ENCODE data around the gene RAB6B.

DNA sequence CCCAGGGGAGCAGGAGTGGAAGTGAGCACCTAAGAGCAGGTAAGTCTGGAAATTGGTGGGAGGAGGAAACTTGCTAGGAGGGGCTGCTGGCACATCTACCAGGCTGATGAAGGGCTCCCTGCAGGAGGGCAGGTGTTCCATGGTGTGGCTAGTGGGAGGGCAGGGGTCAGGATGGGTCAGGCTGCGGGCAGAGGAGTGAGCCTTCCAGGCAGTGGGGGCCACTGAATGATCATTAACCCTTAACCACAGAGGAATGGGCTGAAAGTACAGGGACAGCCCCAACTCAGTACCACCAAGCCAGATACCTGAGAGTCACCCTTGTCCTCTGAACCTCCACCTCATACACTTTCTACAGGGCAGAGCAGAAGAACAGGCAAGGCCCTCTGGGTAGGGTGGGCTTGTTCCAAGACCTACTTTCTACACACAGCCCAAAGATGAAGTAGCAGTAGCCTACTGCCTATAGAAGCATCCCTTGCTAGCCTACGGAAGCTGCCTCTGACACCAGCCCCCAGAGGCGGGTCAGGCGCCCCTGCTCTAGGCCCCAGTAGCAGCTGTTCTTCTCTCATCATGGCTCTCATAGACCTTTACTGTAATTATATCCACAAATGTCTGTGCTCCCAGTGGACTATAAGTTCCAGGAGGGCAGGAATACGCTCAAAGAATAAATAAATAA lies 4.6 kb downstream of the RAB6B start:
- TF ChIP-seq CREB1 (CRISPR knock-in tag; IDR thresholded peaks at IDR 0.05; ENCODE audit: low read depth): no peak
- TF ChIP-seq POLR2AphosphoS5 (IDR thresholded peaks at IDR 0.05; ENCODE audit: low read depth): no peak
- no peak for TF ChIP-seq EZH2phosphoT487 (IDR thresholded peaks at IDR 0.05; ENCODE audit: unreplicated experiment)
- no peak for TF ChIP-seq EZH2 (IDR thresholded peaks at IDR 0.05; ENCODE audit: low read depth, unreplicated experiment)
- TF ChIP-seq, protein P1, sequence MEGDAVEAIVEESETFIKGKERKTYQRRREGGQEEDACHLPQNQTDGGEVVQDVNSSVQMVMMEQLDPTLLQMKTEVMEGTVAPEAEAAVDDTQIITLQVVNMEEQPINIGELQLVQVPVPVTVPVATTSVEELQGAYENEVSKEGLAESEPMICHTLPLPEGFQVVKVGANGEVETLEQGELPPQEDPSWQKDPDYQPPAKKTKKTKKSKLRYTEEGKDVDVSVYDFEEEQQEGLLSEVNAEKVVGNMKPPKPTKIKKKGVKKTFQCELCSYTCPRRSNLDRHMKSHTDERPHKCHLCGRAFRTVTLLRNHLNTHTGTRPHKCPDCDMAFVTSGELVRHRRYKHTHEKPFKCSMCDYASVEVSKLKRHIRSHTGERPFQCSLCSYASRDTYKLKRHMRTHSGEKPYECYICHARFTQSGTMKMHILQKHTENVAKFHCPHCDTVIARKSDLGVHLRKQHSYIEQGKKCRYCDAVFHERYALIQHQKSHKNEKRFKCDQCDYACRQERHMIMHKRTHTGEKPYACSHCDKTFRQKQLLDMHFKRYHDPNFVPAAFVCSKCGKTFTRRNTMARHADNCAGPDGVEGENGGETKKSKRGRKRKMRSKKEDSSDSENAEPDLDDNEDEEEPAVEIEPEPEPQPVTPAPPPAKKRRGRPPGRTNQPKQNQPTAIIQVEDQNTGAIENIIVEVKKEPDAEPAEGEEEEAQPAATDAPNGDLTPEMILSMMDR (conservative IDR thresholded peaks at IDR 0.05; ENCODE audit: low read depth in 2 of 2): no peak
- TF ChIP-seq ZNF331 (CRISPR knock-in tag; IDR thresholded peaks at IDR 0.05; ENCODE audit: low read depth): no peak
- TF ChIP-seq, protein P2, sequence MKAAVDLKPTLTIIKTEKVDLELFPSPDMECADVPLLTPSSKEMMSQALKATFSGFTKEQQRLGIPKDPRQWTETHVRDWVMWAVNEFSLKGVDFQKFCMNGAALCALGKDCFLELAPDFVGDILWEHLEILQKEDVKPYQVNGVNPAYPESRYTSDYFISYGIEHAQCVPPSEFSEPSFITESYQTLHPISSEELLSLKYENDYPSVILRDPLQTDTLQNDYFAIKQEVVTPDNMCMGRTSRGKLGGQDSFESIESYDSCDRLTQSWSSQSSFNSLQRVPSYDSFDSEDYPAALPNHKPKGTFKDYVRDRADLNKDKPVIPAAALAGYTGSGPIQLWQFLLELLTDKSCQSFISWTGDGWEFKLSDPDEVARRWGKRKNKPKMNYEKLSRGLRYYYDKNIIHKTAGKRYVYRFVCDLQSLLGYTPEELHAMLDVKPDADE (IDR thresholded peaks at IDR 0.05): no peak
- TF ChIP-seq, protein P3, sequence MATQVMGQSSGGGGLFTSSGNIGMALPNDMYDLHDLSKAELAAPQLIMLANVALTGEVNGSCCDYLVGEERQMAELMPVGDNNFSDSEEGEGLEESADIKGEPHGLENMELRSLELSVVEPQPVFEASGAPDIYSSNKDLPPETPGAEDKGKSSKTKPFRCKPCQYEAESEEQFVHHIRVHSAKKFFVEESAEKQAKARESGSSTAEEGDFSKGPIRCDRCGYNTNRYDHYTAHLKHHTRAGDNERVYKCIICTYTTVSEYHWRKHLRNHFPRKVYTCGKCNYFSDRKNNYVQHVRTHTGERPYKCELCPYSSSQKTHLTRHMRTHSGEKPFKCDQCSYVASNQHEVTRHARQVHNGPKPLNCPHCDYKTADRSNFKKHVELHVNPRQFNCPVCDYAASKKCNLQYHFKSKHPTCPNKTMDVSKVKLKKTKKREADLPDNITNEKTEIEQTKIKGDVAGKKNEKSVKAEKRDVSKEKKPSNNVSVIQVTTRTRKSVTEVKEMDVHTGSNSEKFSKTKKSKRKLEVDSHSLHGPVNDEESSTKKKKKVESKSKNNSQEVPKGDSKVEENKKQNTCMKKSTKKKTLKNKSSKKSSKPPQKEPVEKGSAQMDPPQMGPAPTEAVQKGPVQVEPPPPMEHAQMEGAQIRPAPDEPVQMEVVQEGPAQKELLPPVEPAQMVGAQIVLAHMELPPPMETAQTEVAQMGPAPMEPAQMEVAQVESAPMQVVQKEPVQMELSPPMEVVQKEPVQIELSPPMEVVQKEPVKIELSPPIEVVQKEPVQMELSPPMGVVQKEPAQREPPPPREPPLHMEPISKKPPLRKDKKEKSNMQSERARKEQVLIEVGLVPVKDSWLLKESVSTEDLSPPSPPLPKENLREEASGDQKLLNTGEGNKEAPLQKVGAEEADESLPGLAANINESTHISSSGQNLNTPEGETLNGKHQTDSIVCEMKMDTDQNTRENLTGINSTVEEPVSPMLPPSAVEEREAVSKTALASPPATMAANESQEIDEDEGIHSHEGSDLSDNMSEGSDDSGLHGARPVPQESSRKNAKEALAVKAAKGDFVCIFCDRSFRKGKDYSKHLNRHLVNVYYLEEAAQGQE (IDR thresholded peaks at IDR 0.05; ENCODE audit: unreplicated experiment): no peak
- no peak for TF ChIP-seq JUNB (IDR thresholded peaks at IDR 0.05; ENCODE audit: unreplicated experiment)
- no peak for TF ChIP-seq NANOG (IDR thresholded peaks at IDR 0.05; ENCODE audit: borderline replicate concordance)
- TF ChIP-seq STAT1 (IDR thresholded peaks at IDR 0.05; ENCODE audit: unreplicated experiment): no peak
